Neural progenitor cell (in vitro differentiated cells): Measurements from ENCODE around the gene POU5F1. TPM values are rescaled to one million over a fixed set of nuclear protein-coding genes. Genes with fewer than 3 reads are reported as not detected.
A peak's percentile ranks its signal among the peaks of the same experiment; 100 is the strongest.

Experiments
- DNase-seq: peaks from one replicate; pipeline ENCODE4 v3.0.0-alpha.2; 2016; ENCODE audit warnings: low spot score
- H2AFZ ChIP-seq: fragments of 200-600 bp; sonication (generic); replicated peaks from 2 replicates; pipeline ENCODE4 v1.6.1; 2016; ENCODE audit warnings: antibody characterized with exemption
- H3F3A ChIP-seq: fragments of 200-600 bp; sonication (generic); 2 replicates; pipeline ENCODE4 v1.6.1; 2016; ENCODE audit warnings: antibody characterized with exemption, low read depth
- H3K27ac ChIP-seq: fragments of 200-600 bp; sonication (generic); 2 replicates; pipeline ENCODE4 v1.5.1; 2016; ENCODE audit warnings: mild to moderate bottlenecking
- H3K27me3 ChIP-seq: fragments of 200-600 bp; sonication (generic); 2 replicates; pipeline ENCODE4 v1.6.1; 2016; ENCODE audit warnings: mild to moderate bottlenecking, moderate library complexity
- H3K36me3 ChIP-seq: fragments of 200-600 bp; sonication (generic); 2 replicates; pipeline ENCODE4 v1.5.1; 2016
- H3K4me1 ChIP-seq: fragments of 200-600 bp; sonication (generic); 2 replicates; pipeline ENCODE4 v1.6.1; 2016; ENCODE audit warnings: mixed run types
- H3K4me2 ChIP-seq: fragments of 200-600 bp; sonication (generic); 2 replicates; pipeline ENCODE4 v1.6.1; 2016
- H3K4me3 ChIP-seq: fragments of 200-600 bp; sonication (generic); 2 replicates; pipeline ENCODE4 v1.5.1; 2016
- H3K79me2 ChIP-seq: fragments of 200-600 bp; sonication (generic); 2 replicates; pipeline ENCODE4 v1.6.1; 2016; ENCODE audit warnings: low read depth
- H3K9ac ChIP-seq: fragments of 200-600 bp; sonication (generic); 2 replicates; pipeline ENCODE4 v1.6.1; 2016
- H3K9me3 ChIP-seq: fragments of 200-600 bp; sonication (generic); 2 replicates; pipeline ENCODE4 v1.5.1; 2016; ENCODE audit warnings: low read depth
- H4K20me1 ChIP-seq: fragments of 200-600 bp; sonication (generic); 2 replicates; pipeline ENCODE4 v1.6.1; 2016; ENCODE audit warnings: low read depth
- H3K27ac Mint-ChIP-seq: 3 replicates; pipeline ENCODE4 v1.8.0; 2021; ENCODE audit warnings: mixed read lengths
- H3K27me3 Mint-ChIP-seq: 2 replicates; pipeline ENCODE4 v1.8.0; 2022; ENCODE audit warnings: low read depth, mild to moderate bottlenecking, inconsistent platforms, moderate library complexity, mixed read lengths; ENCODE audit not compliant: insufficient read depth
- H3K36me3 Mint-ChIP-seq: 3 replicates; pipeline ENCODE4 v1.8.0; 2021; ENCODE audit warnings: mixed read lengths
- H3K4me1 Mint-ChIP-seq: 3 replicates; pipeline ENCODE4 v1.8.0; 2021; ENCODE audit warnings: mixed read lengths
- H3K4me3 Mint-ChIP-seq: 3 replicates; pipeline ENCODE4 v1.8.0; 2021; ENCODE audit warnings: mild to moderate bottlenecking, moderate library complexity, mixed read lengths
- H3K9me3 Mint-ChIP-seq: 3 replicates; pipeline ENCODE4 v1.8.0; 2020; ENCODE audit warnings: mixed read lengths
- EZH2 ChIP-seq: fragments of 200-600 bp; sonication (generic); IDR thresholded peaks from 2 replicates; pipeline ENCODE4 v1.6.1; 2017; ENCODE audit warnings: antibody characterized with exemption, mild to moderate bottlenecking, moderate library complexity
- EZH2phosphoT487 ChIP-seq: fragments of 200-600 bp; sonication (generic); IDR thresholded peaks from 2 replicates; pipeline ENCODE4 v1.6.1; 2017; ENCODE audit warnings: antibody characterized with exemption
- total RNA-seq: library from RNA; depleted of rRNA; stranded (reverse); fragments of >200 nt; gene quantifications from 2 replicates; pipeline ENCODE4 v1.2.3, GENCODE V29; 2015; ENCODE audit warnings: low replicate concordance
- TF ChIP-seq, protein P1 (sequence below): fragments of 200-600 bp; sonication (generic); IDR thresholded peaks from 2 replicates; pipeline ENCODE4 v1.5.1; 2017; ENCODE audit warnings: antibody characterized with exemption, mild to moderate bottlenecking

The POU5F1 gene
- total RNA-seq, 1 donor from 2014 or later: 17.4 TPM

DNA sequence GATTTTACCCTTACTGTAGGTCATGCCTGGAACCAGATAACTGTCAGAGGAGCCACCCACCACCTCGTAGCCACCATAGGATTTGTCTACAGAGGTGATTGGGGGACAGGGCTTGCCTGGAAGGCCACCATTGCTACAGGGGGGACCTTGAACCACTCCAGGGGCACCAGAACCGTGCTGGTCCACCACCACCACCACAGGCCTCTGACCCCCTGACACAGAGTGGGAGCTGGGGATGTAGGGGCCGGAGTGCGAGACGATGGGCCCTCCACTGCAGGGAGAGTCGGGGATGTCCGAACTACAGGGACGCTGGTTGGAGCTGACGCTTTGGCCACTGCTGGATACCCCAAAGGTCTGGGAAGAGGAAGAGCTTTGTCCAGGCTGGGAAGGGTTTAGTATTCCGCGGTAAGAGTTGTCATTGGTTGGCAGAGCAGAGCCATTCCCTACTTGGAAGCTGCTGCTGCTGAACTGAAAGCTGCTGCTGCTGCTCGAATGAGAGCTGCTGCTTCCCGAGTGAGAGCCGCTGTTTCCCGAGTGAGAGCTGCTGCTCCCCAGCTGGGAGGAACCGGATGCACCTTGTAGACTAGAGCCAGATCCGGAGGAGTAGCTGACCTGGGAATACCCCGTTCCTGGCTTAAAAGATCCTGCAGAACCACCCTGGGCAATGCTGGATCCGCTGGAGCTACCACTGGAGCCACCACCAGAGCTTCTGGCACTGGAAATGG, 53.7 kb downstream of the POU5F1 start:
- Histone ChIP-seq H3K4me2 (no peak overlapping the region), H3K9ac (no peak overlapping the region), H3F3A (no peaks in the 10 kb centered on the region), H3K4me1 (peaks cover 7% of the 10 kb centered on the region), H3K79me2 (no peaks in the 10 kb centered on the region), H3K9me3 (no peaks in the 10 kb centered on the region), H2AFZ (no peak overlapping the region), H3K4me3 (no peak overlapping the region), H4K20me1 (no peaks in the 10 kb centered on the region), H3K27me3 (no peaks in the 10 kb centered on the region), H3K27ac (no peak overlapping the region), H3K36me3 (no peaks in the 10 kb centered on the region)
- no peaks in the 10 kb centered on the region for H3K36me3 Mint-ChIP-seq
- no peak for DNase-seq
- no peak overlapping the region for H3K27ac Mint-ChIP-seq
- peaks cover 11% of the 10 kb centered on the region for H3K27me3 Mint-ChIP-seq
- TF ChIP-seq EZH2: no peak
- TF ChIP-seq EZH2phosphoT487: no peak
- TF ChIP-seq, protein P1, sequence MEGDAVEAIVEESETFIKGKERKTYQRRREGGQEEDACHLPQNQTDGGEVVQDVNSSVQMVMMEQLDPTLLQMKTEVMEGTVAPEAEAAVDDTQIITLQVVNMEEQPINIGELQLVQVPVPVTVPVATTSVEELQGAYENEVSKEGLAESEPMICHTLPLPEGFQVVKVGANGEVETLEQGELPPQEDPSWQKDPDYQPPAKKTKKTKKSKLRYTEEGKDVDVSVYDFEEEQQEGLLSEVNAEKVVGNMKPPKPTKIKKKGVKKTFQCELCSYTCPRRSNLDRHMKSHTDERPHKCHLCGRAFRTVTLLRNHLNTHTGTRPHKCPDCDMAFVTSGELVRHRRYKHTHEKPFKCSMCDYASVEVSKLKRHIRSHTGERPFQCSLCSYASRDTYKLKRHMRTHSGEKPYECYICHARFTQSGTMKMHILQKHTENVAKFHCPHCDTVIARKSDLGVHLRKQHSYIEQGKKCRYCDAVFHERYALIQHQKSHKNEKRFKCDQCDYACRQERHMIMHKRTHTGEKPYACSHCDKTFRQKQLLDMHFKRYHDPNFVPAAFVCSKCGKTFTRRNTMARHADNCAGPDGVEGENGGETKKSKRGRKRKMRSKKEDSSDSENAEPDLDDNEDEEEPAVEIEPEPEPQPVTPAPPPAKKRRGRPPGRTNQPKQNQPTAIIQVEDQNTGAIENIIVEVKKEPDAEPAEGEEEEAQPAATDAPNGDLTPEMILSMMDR: no peak
- peaks cover 16% of the 10 kb centered on the region for H3K4me1 Mint-ChIP-seq
- H3K9me3 Mint-ChIP-seq: no peaks in the 10 kb centered on the region
- H3K4me3 Mint-ChIP-seq: no peak overlapping the region

- no peak for DNase-seq
- no peak overlapping the region for H3K27ac Mint-ChIP-seq
- no peak for TF ChIP-seq EZH2
- TF ChIP-seq EZH2phosphoT487: no peak
- H3K9me3 Mint-ChIP-seq: no peaks in the 10 kb centered on the region
- Histone ChIP-seq H3K4me3 (no peak overlapping the region), H3K36me3 (no peaks in the 10 kb centered on the region), H2AFZ (no peak overlapping the region), H3F3A (no peaks in the 10 kb centered on the region), H3K9ac (no peak overlapping the region), H3K4me1 (peaks cover 9% of the 10 kb centered on the region), H3K27me3 (no peaks in the 10 kb centered on the region), H3K4me2 (no peak overlapping the region), H4K20me1 (no peaks in the 10 kb centered on the region), H3K9me3 (no peaks in the 10 kb centered on the region), H3K27ac (no peak overlapping the region), H3K79me2 (no peaks in the 10 kb centered on the region)
- H3K27me3 Mint-ChIP-seq: peaks cover 11% of the 10 kb centered on the region
- H3K4me1 Mint-ChIP-seq: peaks cover 17% of the 10 kb centered on the region
- H3K36me3 Mint-ChIP-seq: no peaks in the 10 kb centered on the region
- H3K4me3 Mint-ChIP-seq: no peak overlapping the region
These were observed 54.4 kb downstream of the POU5F1 start for GRCh38 chr6:31115941-31116560.

DNA sequence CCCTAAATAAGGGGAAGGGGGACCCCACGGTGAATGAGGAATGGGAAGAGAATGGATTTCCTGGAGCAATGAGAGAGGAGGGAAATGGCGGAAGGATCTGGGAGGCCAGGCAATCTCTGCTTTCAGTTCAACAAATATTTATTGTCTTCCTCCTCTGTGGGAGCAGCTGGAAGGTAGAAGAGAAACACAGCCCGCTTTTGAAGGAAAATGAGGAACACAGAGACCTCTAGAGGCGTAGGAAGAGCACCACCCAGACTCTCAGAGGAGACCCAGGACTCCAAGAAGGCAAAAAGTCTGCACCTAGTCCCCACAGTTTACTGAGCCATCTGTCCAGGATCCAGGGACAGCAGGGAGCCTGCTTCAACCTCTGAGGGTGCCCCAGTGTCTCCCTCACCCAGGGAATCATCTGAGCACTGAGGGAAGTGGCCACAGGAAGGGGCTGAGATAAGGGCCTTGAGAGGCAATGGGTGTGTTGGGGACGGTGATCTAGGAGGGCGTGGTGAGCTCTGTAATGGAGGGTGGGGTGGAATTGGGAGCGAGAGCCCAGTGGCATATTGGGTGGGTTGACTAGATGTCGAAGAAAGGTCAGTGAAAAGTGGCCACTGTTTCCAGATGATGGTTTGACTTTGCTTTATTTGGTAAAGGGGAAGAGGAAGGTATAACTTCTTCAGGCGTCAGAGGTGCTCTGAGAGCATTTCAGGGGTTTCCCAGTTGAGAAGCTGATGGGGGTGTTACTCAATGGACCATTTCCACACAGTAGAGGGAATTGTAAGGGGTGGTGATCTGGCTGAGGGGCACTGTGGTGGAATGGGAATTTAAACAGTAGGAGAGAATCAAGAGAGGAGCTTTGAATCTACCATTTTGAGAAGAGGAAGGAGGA, 55.3 kb downstream of the POU5F1 start:
- Histone ChIP-seq H3K4me1 (peaks cover 17% of the 10 kb centered on the region), H3K27ac (no peak overlapping the region), H3F3A (no peaks in the 10 kb centered on the region), H3K4me2 (no peak overlapping the region), H3K4me3 (no peak overlapping the region), H4K20me1 (no peaks in the 10 kb centered on the region), H2AFZ (peak overlapping the region; percentile 47), H3K36me3 (no peaks in the 10 kb centered on the region), H3K9ac (no peak overlapping the region), H3K9me3 (no peaks in the 10 kb centered on the region), H3K27me3 (peaks cover under 1% of the 10 kb centered on the region), H3K79me2 (no peaks in the 10 kb centered on the region)
- Mint-ChIP-seq H3K9me3 (no peaks in the 10 kb centered on the region), H3K27me3 (peaks cover 11% of the 10 kb centered on the region), H3K36me3 (no peaks in the 10 kb centered on the region), H3K4me3 (no peak overlapping the region), H3K4me1 (peaks cover 22% of the 10 kb centered on the region), H3K27ac (no peak overlapping the region)
- no peak for DNase-seq
- TF ChIP-seq, protein P1: no peak
- TF ChIP-seq EZH2 (no peak), EZH2phosphoT487 (no peak)
